HK-2 (cell line): Measurements from ENCODE around the gene EHBP1L1.

Experiments used
- DNase-seq: peaks from one replicate; pipeline ENCODE4 v3.0.0-alpha.2; 2018; ENCODE audit not compliant: unreplicated experiment

Gene EHBP1L1

DNA sequence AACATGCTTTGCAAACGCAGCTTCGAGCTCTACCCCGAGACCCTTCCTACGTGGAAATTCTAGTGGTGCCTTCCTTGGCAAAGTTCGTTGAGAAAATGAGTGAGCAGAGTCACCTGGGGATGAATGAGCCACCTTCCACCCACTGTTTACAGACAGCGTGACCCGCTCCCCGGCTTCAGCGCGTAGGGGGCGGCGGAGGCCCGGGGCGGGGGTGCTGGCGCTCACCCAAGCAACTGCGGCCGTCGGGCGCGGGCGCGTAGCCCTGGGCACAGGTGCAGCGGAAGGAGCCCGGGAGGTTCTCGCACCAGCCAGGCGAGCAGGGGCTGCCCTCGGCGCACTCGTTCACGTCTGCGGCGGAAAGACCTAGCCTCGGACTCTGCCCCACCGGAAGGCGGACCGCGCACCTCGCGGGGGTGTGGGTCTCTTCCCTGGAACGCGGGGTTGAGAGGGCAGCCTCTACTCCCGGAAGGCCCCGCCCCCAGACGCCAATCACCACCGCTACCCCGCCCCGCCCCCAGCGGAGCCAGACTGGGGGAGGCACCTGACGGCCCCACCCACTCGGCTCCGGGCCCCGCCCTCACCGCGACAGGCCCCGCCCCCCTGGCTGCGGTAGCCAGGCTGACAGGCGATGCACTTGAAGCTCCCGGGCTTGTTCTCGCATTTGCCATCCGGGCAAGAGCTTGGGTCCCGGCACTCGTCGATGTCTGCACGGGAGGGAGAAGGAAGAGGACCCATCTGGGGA is 29.5 kb upstream of the EHBP1L1 start:
- no peak for DNase-seq

DNA sequence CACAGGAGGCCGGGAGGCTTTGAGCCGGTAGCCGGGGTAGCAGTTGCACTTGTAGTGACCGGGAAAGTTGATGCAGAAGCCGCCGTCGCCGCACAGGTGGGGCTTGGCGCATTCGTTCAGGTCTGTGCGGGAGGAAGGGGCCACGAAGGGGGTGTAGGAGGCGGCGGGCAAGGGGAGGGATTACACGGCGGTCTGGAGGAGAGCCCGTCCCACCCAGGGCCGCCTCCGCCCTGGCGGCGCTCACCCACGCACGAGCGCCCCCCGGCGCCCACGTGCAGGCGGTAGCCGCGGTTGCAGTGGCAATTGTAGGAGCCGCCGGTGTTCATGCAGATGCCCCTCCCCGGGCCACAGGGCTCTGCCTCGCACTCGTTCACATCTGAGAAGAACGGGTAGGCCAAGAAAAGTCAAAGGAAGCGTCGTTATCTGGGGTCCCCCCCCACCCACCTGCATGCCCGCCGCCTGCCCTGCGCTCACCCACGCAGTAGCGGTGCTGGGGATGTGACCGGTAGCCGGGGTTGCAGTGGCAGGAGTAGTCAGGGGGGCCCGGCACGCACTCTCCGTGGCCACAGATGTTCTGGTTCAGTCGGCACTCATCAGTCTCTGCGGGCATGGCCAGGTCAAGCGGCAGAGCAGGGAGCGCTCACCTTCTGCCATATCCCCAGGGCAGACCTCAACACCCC is 28.3 kb upstream of the EHBP1L1 start:
- no peak for DNase-seq

DNA sequence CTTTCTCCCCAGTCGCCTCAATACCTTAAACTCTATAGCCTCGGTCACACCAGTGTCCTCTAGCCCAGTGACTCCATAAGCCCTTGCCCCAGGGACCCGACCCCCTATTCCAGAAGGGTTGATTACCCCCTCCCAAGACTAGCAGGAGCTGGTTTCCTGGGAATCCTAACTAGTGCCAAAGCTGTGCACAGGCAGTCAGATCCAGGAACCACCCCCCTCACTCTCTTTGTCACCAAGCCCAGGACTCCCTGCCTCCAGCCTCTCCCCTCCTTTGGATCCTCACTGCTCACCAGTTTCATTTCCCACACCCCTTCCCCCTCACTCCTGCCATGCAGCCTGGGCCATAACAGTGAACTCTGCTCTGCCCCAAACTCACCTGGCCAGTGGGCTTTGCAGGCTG is 27.5 kb upstream of the EHBP1L1 start:
- DNase-seq = no peak

DNA sequence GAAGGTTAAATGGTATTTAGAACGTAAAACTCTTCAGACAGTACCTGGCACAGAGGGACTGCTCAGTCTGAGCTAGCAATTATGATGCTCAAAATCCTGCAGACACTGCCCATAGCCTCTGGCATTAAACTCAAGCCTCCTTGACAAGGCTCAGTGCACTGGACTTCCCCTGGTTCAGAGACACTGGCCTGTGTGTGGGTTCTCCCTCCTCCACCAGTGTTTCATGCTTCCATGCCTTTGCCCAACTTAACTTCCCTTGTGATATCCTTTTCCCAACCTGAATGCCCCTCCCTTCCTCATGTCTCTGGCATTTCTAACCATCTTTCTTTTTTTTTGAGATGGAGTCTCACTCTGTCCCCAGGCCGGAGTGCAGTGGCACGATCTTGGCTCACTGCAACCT is 26.8 kb upstream of the EHBP1L1 start:
- no peak for DNase-seq

DNA sequence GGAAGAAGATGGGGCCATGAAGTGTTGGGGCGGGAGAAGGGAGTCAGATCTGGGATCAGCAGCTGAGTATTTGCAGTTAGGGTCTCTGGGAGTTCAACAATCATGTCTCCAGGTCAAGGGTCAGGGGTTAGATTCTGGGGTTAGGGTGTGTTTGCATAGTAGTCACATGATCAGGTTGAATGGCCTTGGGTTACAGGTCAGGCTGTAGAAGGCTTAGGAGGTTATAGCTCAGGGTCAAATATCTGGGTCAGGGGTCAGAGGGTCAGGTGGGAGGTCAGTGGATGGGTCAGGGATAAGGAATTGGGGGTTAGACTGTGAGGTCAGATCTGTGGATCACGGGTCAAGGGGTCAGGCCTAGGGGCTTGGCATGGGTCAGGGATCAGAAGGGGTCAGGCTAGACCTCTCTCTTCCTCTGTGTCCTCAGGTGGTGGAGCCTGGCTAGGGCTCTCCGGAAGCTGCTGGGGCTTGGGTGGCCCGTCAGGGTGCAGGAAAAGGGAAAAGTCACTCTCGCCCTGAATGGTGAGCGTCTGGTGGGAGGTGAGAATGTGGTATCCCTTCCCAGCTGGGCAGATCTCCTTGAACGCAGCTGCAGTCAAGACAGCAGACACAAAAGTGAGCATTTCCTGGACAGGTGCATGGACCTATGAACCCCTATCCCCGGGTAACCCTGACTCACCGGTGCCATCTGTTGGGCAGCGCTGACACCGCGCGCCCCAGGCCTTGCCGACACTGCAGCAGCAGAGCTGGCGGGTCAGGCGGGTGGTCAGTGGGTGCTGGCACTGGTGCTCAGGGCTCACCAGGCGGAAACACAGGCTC is 24.1 kb upstream of the EHBP1L1 start:
- DNase-seq = peak; percentile 51

DNA sequence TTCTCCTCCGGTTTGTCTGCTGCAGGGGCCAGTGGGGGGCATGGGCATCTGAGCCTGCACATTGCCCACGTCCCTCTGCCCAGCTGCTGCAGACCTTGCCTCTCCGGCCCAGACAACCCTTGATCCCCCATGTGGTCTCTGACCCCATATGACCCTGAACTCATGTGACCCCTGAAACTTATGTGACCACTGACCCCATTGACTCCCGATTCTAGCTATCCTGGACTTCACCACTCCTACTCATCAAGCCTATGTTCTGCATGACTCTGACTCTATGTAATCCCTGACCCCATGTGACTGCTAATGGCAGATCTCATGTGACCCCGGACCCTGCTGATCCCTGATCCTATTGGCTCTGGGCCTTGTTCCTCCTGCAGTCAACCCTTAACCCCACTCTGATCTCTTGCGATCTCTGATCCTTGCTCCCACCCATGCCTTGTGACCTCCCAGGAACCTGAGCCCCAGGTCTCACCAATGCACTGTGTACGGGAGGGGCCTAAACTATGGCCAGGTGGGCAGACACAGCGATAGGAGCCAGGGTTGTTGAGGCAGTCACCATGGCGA is 23.4 kb upstream of the EHBP1L1 start:
- DNase-seq = no peak

DNA sequence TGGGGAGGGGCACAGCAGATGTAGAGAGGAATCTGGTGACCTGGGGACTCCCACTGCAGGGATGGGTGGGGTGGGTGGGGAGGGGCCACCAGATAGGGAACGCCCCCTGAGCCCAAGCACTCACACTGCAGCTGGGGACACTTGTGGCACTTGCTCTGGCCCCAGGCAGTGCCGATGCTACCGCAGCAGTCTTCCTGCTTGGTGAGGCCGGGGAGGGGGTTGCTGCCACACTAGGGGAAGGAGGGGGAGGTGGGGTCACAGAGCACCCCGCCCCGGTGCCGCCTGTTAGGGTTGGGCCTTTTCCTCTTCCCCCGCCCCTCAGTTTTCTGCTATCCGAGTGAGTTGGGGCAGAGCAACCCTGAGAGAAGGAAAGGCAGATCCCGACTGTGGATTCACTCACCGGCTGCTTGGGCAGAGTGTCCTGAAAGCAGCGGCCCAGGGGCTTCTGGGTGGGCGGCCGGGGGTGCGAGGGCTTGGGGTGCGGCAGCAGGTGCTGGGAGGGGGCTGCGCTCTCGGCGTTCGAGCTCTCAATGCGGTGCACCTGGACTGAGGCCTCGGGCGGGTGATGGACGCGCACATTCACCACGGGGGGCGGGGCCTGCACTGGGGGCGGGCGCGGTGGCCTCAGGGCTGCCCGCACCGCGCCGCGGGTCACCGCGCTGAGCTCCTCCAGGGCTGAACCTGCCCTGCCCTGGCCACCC is 22.4 kb upstream of the EHBP1L1 start:
- DNase-seq = no peak

DNA sequence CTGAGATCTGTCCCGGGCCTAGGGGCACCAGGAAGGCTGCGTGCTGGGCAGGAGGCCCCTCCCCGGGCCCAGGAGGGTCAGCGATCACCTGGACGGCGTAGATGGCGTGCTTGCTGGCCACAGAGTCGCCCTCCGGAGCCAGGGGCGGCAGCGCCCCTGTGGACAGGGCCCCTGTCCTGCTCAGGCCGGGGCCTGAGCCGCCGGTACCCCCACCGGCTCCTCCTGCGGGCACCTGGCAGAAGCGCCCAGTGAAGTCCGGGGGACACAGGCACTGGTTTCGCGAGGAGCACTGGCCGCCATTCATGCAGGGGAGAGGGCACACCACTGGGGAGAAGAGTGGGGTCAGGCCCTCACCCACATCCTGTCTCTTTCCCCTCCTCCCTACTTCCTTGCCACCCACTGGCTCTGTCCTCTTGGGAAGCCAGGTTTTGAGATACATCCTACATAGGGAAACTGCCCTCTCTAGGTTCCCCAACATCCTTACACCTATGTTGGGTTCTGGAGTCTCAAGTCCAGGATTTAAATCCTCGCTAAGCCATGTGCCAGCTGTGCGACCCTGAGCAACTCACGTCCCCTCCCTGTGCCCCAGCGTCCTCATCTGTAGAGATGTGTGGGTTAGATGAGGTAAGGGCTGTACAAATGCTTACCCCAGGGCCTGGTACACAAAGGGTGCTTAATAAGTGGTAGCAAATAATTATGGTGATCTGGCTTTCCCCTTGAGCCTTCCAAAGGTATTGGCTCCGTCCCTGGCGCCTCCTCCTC is 21.6 kb upstream of the EHBP1L1 start:
- DNase-seq = no peak

DNA sequence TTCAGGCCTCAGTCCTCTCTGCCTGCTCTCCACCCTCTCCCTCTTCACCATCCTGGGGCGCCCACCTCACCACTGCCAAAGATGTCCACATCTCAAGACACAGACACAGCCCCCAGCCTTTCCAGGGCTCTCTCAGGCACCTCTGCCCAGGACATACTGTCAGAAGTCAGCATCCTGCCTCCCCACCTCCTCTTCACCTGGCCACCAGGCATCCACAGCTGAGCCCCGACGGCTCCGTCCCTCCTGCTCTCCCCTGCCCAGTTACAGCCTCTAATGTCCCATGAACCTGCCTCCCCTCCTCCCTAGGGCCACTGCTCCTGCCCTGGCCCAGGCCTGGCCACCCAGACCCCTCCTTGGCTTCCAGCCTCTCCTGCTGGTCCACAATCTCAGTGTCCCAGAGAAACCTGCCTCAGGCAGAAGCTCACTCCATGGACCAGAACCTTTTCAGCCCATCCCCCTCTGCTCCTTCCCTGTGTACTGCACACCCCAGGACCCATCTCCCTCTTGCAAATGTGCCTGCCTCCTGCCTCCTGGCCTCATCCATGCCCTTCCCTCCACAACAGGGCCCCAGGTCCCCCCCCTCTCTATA is 20.9 kb upstream of the EHBP1L1 start:
- no peak for DNase-seq

DNA sequence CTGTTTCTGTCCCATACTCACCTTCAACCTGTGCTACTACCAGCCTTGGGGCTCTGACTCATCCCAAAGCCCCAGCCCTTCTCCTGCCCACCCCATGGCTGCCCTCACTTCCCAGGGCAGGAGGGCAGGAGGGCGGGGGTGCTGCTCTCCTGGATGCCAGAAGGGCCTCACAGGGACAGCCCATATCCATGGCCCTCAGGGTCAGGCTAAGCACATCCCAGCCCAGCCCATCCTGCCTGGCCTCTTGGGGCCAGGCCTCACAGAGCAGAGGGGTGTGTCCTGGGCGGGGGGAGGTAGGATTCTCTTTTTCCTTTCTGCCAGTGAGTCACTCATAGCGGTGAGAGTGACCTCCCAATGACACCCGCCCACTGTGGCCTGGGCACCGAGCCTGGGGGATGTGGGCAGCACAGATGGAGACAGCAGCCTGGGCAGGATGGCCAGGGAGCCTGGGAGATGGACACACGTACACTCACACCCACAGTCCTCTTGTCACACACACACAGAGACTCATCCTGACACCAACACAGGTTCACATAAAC is 20.1 kb upstream of the EHBP1L1 start:
- peak; percentile 85 for DNase-seq

DNA sequence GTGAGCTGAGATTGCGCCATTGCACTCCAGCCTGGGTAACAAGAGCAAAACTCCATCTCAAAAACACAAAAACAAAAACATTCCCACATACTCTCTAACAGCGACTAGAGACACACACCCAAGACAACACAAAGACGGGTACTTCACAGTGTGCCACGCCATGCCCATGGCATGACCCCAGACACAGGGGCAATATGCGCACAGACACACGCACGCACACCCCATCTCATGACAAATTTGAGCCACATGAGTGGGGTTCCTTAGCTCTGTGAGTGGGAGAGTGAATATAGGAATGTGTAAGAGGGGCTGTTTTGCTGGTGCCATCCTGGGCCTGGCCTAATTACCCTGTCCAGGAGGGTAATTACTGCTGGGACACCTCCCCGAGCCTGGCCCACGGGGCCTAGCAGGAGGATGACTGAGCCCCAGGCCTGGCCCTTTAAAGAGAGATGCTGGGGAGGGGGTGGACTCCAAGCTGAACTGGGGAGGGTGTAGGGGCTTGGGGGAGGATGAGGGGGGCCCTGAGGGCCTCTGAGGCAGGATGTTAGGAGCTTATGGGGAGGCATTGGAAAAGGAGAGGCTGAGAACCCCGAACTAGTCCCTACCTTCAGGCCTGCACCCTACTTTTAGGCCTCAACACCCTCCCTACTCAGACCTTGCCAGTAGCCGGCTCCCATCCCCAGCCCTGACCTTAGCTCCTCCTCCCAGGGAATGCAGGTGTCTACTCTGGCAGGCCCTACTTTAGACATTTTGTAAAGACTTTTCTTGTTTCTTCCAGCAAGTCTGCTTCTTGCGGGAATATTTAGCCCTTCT is 19.2 kb upstream of the EHBP1L1 start:
- no peak for DNase-seq

DNA sequence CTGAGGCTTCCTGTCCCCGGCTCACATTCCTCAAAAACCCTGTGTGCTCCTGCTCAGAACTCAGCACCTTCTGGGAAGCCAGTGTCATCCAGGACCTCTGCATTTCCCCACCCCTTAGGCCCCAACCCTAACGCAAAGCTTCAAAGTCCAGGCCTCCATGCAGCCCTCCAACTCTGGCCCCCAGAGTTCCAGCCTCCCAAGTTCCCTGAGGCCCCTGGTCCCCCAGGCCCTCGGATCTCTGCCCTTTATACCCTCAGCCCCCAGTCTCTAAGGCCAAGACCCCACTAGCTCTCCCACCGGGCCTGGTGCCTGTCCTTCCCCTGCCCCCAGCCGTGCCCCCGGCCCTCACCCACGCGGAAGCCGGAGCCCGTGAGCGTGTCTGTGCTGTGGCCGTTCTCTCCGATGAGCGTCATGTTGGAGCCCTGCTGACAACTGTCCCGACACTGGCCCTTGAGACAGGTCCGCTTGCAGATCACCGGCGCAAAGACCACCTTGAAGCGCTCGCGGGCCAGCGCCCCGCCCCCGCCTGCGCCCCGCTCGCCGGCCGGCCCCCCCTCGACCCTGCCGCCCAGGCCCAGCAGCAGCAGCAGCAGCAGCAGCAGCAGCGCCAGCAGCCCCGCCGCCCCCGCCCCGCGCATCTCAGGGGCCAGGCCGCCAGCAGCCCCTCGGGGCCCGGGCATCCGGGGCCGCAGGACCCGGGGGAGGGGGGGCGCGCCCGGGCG is 18.4 kb upstream of the EHBP1L1 start:
- DNase-seq = no peak

DNA sequence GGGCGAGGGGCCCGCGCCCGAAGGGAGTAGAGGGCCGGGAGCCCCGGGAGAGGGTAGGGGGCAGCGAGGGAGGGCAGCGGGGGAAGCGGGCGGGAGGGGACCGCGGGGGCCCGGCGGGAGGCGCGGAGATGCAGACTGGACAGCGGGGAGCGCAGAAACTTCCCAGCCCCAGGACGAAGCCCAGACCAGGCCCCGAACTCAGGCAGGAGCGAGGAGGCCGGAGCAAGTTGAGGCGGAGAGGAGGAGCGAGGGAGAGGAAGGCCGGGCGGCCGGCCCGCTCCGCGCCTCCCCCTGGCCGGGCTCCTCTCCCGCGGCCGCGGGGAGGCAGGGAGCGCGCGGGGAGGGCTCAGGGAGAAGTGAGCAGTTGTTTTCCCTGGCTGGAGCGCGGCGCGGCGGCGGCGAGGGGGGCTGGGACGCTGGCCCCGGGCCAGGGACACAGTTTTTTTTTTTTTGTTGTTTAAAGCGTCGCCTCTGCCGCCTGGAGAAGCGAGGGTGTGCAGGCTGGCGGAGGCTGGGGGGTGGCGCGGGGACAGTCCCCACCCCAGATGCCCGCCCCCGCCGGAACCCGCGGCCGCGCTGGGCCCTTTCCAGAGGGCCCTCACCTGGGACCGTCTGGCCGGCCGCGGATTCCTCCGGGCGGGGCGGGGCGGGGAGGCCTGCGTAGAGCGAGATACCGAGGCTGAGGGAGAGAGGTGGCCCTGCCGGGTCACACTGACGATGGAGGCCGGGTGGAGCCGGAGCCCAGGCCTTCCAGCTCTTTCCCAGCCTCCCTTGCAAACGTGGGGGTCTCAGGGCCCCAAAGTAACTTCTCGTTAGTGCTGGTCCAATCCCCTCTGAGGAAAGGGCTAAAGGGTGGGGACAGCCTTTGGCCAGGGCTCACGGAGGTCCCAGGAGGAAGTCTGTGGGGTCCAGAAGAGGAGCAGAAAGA is 17.6 kb upstream of the EHBP1L1 start, which contains the start of gene LTBP3:
LTBP3 (minus strand) TSS at position 358 of the 928 bp plus-strand sequence. CDS start 400 bp downstream, outside the sequence.
- peak; percentile 75 for DNase-seq

DNA sequence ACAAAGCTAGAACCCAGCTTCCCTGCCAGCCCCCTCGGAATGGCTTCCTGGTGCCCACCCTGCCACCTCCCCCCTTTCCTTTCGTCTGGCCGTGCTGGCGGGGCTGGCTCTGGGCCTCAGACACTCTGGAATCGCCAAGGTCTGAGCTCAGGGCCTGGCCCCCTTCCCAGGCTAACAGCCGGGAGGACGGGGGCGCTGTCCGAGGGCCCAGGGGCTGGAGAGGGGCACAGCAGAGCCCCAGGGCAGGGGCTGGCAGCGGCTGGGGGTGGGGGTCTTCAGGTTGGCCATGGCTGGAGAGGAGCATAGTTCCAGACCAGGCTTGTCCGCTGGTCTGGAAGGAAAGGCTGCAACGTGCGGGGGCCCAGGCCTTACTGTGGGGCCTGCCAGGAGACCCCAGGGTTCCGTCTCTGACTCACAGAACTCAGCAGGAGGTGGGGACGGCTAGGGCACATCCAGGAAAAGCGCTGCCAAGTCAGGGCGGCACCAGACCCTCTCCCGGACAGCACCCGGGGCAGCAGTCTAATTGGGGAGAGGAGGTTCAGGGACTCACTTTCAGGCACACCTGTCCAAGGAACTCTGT is 16.8 kb upstream of the EHBP1L1 start:
- no peak for DNase-seq

DNA sequence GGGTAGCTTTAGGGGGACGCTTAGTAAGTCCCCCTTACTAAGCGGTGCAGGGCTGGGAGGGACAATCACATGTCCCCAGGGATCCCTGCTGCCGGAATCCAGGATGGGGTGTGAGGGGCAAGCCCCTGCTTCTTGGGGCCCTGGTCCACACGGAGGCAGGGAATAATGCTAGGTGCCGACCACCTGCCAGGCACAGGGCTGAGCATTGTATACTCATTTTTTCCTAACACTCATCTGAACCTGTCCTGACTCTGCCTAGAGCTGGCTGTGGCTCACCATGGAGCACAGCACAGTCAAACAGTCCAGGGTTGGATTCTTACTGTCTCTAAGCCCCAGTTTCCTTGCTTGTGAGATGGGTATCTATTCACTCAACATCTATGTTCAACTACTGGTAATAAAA is 16.3 kb upstream of the EHBP1L1 start:
- no peak for DNase-seq

DNA sequence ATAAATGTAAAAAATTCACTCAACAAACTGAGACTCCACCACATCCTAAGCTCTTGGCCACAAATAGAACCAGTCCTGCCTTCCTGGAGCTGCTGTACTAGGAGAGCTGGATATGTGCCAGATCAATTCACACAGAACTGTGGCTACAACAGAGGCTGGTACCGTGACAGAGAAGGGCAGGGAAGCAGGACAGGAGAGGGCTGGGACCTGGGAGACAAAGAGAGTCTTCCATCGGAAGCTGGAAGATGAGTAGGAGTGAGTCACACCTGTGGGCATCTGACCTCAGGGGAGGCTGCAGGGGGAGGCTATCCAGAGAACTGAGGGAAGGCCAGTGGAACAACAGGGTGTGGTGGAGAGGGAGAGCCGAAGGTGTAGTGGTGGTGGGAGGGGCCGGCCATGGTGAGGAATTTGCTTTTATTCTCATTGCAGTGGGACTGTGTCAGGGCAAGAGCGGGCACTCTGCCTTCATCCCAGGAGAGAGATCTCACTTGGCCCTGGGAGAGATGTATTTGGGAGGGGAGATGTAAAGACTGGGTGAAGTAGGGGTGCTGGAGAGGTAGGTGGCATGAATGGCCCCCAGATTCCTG is 15.8 kb upstream of the EHBP1L1 start:
- DNase-seq = peak; percentile 77
